Fibroblast of villous mesenchyme (primary cell): ENCODE results near the gene SNED1. TPM values are rescaled to one million over a fixed set of nuclear protein-coding genes. Genes with fewer than 3 reads are reported as not detected.

Experiments
- DNase-seq: peaks from one replicate; pipeline ENCODE4 v3.0.0-alpha.2; 2010; ENCODE audit warnings: low read depth
- H3K4me3 ChIP-seq: 2 replicates; pipeline ENCODE4 v1.5.1; 2011; ENCODE audit warnings: low read depth, mild to moderate bottlenecking, low read length
- CTCF ChIP-seq: IDR thresholded peaks from 2 replicates; pipeline ENCODE4 v1.5.1; 2012; ENCODE audit warnings: low read depth, mild to moderate bottlenecking, low read length; ENCODE audit not compliant: insufficient read depth
- total RNA-seq: library from RNA; depleted of rRNA; stranded (reverse); fragments of >200 nt; gene quantifications from 2 replicates; pipeline ENCODE4 v1.2.3, GENCODE V29; 2012

Gene SNED1
- total RNA-seq, 1 donor: 6.5 TPM

- DNase-seq: no peak
- no peak overlapping the region for H3K4me3 ChIP-seq
- no peak for TF ChIP-seq CTCF
These were observed 17.1 kb upstream of the SNED1 start for GRCh38 chr2:240981280-240981679.

GRCh38 chr2:240981871-240982800 is 16.3 kb upstream of the SNED1 start:
- TF ChIP-seq CTCF: no peak
- no peak for DNase-seq
- H3K4me3 ChIP-seq: no peak overlapping the region

- H3K4me3 ChIP-seq: no peak overlapping the region
These were observed 15.6 kb upstream of the SNED1 start for GRCh38 chr2:240982821-240983281.

GRCh38 chr2:240983361-240983995 is 14.9 kb upstream of the SNED1 start:
- peak; percentile 40 for TF ChIP-seq CTCF
- DNase-seq: peak; percentile 30
- no peak overlapping the region for H3K4me3 ChIP-seq

More at GRCh38 chr2:240982821-240983281, 15.6 kb upstream of the SNED1 start:
- TF ChIP-seq CTCF: no peak
- DNase-seq: no peak

GRCh38 chr2:240983996-240984498 is 14.4 kb upstream of the SNED1 start:
- no peak for TF ChIP-seq CTCF
- DNase-seq: no peak
- H3K4me3 ChIP-seq: no peak overlapping the region

GRCh38 chr2:240985881-240986786 is 12.3 kb upstream of the SNED1 start:
- DNase-seq: no peak
- no peak overlapping the region for H3K4me3 ChIP-seq
- TF ChIP-seq CTCF: no peak
